Brain pericyte (primary cell): ENCODE measurements around the gene SYTL3.
"Not testable (repeated sequence)": the region's sequence is repeated elsewhere in the genome, so short reads cannot be mapped to it uniquely, and the experiment has no call there.

Source experiments
- DNase-seq: peaks from one replicate; pipeline ENCODE4 v3.0.0-alpha.2; 2012; ENCODE audit warnings: low read depth, low spot score

SYTL3 gene

GRCh38 chr6:158662607-158662953 lies 12.7 kb downstream of the SYTL3 start:
- DNase-seq, result no peak

DNA sequence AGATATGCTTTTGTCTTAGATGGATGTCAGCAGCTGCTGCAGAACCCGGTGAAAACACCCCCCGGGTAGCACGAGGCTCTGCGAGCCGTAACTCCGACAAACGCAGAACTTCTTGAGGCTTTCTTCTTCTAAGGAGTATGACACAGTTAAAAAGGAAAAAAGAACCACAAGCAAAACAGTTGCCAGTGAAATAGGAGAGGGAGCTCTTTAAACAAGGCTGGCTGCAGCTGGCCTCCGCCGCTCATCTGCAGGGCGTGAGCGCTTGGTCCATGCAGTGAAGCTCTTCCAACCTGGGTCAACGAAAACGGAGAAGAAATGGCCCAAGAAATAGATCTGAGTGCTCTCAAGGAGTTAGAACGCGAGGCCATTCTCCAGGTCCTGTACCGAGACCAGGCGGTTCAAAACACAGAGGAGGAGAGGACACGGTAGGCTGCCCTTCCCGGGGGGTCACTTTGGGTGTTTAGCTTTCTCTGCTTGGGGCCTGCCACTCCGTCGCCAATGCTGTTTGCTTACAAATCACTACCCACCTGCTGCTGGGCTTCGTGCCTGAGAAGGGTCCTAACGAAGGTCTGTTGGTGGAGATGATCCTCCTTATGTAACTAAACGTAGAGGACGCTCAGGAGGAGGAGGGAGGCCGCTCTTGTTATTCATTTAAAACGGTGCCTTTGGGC lies 13.2 kb downstream of the SYTL3 start:
- no peak for DNase-seq

DNA sequence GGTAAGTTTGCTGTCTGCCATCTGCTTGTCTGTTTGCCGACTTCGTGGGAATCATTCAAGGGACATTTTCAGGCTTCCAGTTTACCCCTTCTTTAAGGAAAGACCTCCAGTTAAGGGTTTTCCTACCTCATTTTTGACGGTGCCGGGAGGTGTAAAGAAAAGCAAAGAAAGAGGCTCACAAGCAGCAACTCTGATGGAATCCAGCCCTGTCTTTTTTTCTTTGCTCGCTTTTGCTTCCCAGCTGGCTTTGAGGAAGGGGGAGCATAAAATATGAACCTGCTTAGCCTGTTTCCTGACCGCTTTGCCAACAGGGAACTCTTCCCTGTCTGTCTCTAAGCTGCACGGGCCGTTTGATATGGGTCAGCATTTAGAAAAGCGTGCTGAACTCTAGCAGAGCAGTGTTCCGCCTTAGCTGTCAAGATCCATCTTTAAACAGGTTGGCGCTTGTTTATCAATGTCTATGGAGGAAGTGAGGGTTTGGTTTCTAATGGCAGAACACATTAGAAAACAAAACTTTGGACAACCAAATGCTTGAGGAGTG lies 13.8 kb downstream of the SYTL3 start:
- DNase-seq, result no peak

GRCh38 chr6:158665332-158665731 lies 15.5 kb downstream of the SYTL3 start:
- no peak for DNase-seq

DNA sequence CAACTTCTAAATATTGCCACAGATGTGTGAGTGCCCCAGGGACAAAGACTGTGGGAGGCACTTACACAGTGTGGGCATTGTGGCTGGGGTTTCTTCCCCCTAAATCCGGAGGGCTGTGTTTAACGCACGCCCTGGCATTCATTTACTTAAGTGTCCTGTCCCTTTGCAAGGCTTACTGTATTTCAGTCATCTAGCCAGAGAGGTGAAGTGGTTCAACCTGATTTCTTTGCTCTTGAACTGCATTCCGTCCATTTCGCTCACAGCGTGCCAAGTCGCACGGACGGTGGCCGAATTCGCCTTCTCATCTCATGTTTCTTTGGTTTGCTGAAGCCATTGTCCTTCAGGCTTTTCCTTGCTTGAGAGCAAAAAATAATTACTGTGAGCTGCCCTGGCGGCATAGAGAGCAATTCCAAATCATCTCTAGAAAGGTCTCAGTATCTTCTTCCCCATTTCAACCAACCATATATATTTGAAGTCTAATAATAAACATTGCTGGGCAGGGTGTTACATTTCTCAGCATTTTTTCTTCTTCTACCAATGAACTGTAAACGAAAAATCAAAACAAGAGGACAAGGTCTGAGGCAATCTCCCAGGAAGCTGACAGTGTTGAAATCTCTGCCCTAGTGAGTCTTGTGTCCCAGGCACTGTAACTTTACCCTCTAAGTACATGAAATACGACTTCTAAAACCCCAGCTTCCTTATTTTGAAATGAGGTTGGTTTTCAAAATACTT lies 16.9 kb downstream of the SYTL3 start:
- no peak for DNase-seq

GRCh38 chr6:158667360-158667981 lies 17.6 kb downstream of the SYTL3 start:
- DNase-seq, result no peak

DNA sequence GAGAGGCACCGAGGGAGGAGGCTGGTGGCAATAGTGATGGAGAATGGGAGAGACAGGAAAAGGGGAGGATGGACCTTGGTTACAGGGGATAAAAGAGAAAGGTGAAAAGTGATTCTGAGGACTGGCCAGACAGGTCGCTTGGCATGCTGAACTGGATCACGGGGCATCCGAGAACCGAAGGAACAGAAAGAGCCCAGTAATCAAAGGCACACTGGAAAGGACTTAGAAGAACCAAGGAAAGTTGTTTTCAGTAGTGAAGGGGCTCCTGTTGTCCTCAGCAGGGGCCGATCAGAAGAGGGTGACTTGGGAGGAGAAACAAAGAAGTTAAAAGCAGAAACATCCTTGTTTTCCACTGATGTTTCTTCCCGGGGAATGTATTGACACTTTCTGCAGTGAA lies 18.9 kb downstream of the SYTL3 start:
- DNase-seq, result no peak

GRCh38 chr6:158669145-158670035 lies 19.5 kb downstream of the SYTL3 start:
- DNase-seq, result no peak

- not testable (repeated sequence) for DNase-seq
Observed at GRCh38 chr6:158672119-158672518, 22.3 kb downstream of the SYTL3 start.

GRCh38 chr6:158672726-158673125 lies 22.9 kb downstream of the SYTL3 start:
- no peak for DNase-seq

GRCh38 chr6:158674342-158675131 lies 24.7 kb downstream of the SYTL3 start:
- DNase-seq, result no peak

GRCh38 chr6:158677094-158677493 lies 27.2 kb downstream of the SYTL3 start:
- not testable (repeated sequence) for DNase-seq

DNA sequence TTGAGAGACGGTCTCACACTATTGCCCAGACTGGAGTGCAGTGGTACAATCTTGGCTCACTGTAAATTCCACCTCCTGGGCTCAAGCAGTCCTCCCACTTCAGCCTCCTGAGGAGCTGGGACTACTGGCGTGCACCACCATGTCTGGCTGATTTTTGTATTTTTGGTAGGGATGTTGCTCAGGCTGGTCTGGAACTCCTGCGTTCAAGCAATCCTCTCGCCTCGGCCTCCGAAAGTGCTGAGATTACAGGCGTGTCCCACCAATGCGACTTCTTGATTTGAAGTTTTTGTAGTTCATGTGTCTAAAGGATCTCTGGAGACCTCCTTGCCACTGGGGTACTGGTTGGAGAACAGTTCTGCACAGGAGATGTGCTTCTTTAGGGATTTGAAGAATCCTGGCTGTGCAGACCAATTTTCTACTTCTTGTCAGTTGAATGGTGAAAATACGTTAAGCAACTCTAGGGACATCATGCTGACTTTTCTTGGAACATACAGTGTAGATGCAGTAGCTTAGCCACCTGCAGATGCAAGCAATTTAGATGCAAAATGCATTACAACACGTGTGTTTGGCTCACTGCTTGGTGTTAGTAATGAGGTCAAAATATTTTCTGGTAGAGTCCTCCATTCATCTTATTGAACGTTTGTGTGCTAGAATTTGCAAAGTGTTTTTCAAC lies 28.2 kb downstream of the SYTL3 start:
- DNase-seq, result no peak

DNA sequence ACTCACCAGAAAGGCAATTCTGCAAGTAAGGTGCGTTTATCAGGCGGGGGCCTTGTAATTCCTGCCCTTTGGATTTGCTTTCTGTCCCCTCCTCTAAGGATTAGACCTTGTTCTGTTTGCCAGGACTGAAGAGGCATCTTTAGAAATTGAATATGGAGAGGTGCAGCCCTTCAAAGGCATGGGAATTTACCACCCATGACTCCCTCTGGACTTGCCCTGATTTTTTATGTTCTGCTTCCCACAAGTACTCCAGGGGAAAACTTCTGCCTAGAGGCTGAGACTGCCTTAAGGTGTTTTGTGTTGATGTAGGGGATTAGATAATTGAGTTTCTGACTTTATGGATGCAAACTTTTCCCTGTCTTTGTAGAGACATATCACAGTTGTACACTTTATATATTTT lies 30.2 kb downstream of the SYTL3 start:
- no peak for DNase-seq

GRCh38 chr6:158680481-158680880 lies 30.6 kb downstream of the SYTL3 start:
- DNase-seq, result no peak

DNA sequence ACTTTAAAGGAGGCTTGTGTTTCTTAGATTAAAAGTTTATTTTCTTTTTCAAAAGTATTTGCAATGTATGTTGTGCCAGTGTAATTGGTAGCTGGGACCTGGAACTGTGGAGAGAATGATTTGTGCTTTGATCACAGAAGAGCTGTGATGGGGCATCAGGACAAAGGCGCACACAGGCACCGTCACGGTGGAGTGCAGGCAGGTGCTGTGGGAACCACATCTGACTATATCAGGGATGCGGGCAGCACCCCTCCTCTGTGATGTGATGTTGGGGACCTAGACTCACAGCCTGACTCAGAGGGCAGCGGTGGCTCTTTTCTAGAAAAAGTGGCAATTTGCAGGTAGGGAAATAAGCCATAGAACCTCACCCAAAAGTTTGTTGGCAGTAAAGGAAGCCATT lies 34.5 kb downstream of the SYTL3 start:
- no peak for DNase-seq

- no peak for DNase-seq
Observed at GRCh38 chr6:158684745-158685324, 35.0 kb downstream of the SYTL3 start.

GRCh38 chr6:158686311-158686710 lies 36.5 kb downstream of the SYTL3 start:
- DNase-seq, result no peak

DNA sequence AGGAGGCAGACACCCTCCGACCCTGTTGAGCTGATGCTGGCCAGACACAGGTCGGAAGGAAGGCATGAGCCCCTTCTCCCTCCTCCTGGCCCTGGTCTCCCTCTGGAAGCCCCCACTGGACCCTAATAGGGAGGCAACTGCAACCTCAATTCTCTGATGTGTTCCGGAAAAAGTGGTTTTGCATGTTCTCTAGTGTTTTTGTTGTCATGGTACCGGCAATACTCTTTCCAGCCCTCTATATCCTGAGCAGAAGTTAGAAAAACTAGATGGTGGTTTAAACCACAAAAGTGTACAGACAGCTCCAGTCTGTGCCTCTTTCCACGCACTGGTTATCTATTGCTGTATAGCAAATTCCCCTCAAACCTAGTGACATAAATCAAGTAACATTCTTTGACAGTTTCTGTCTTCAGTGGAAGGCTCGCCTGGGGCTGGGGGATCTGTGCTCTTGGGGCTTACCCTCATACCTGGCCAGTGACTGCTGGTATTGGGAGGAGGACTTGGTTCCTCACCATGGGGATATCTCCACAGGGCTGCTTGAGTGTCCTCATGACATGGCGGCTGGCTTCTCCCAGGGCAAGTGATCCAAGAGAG lies 37.0 kb downstream of the SYTL3 start:
- DNase-seq, result no peak

DNA sequence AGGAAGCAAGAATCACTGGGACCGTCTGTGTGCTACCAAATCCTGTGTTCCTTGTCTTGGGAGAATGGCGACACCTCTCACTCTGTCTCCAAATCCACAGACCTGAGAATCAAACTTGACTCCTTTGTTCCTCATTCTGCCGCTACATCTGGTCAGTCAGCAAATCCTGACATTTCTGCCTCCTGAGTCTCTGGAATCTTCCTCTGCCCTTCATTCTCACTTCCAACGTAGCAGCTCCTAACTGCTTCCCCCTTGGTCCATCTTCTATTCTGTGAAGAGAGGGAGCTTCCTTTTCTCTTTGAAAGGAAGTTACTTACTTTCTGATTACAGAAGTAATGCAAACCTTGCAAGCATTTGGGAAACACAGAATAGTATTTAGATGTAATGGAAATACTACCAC lies 37.7 kb downstream of the SYTL3 start:
- no peak for DNase-seq
